ENCODE data around the gene CT47C1. TPM values are rescaled to one million over a fixed set of nuclear protein-coding genes. Genes with fewer than 3 reads are reported as not detected.

Gene CT47C1
- total RNA-seq, 1 experiment from 2014 or later = not detected

GRCh38 chrX:119069762-119070161 is 3.0 kb upstream of the CT47C1 start:
- Mint-ChIP-seq H3K4me3 (ENCODE audit: low read depth, unreplicated experiment) (no peak overlapping the region), H3K9me3 (ENCODE audit: low read depth, unreplicated experiment) (no peaks in the 10 kb centered on the region), H3K36me3 (ENCODE audit: insufficient read depth, unreplicated experiment) (no peaks in the 10 kb centered on the region), H3K27ac (ENCODE audit: unreplicated experiment) (no peak overlapping the region), H3K4me1 (ENCODE audit: low read depth, unreplicated experiment) (no peaks in the 10 kb centered on the region), H3K27me3 (ENCODE audit: unreplicated experiment) (peaks cover 9% of the 10 kb centered on the region)
- CTCF ChIA-PET = interaction anchor here (0.6 kb wide), 1 partner anchor 14 kb away, joined by 3 read pairs; no protein-coding TSS in a partner anchor
- TF ChIP-seq CTCF (IDR thresholded peaks at IDR 0.05; ENCODE audit: unreplicated experiment) = no peak
- DNase-seq = no peak
- intact Hi-C loops (cut with micrococcal nuclease; ENCODE audit: unreplicated experiment) = no loop called here
- BruUV-seq (replicated peaks) = no TSS peak

- H3K36me3 Mint-ChIP-seq (ENCODE audit: insufficient read depth, unreplicated experiment) = no peaks in the 10 kb centered on the region
- H3K27me3 Mint-ChIP-seq (ENCODE audit: unreplicated experiment) = peaks cover 15% of the 10 kb centered on the region
- intact Hi-C loops (cut with micrococcal nuclease; ENCODE audit: unreplicated experiment) = no loop called here
- H3K9me3 Mint-ChIP-seq (ENCODE audit: low read depth, unreplicated experiment) = no peaks in the 10 kb centered on the region
- no peaks in the 10 kb centered on the region for H3K4me1 Mint-ChIP-seq (ENCODE audit: low read depth, unreplicated experiment)
- BruUV-seq (replicated peaks) = no TSS peak
- H3K4me3 Mint-ChIP-seq (ENCODE audit: low read depth, unreplicated experiment) = no peak overlapping the region
- CTCF ChIA-PET = interaction anchor here (0.9 kb wide), 1 partner anchor 224 kb away, joined by 3 read pairs; no protein-coding TSS in a partner anchor
- DNase-seq = no peak
- no peak overlapping the region for H3K27ac Mint-ChIP-seq (ENCODE audit: unreplicated experiment)
- no peak for TF ChIP-seq CTCF (IDR thresholded peaks at IDR 0.05; ENCODE audit: unreplicated experiment)
Observed at GRCh38 chrX:119071381-119071780, 1.4 kb upstream of the CT47C1 start.

- no peaks in the 10 kb centered on the region for H3K4me1 Mint-ChIP-seq (ENCODE audit: low read depth, unreplicated experiment)
- no peak for TF ChIP-seq CTCF (IDR thresholded peaks at IDR 0.05; ENCODE audit: unreplicated experiment)
- H3K36me3 Mint-ChIP-seq (ENCODE audit: insufficient read depth, unreplicated experiment) = no peaks in the 10 kb centered on the region
- BruUV-seq (replicated peaks) = no TSS peak
- no peak overlapping the region for H3K4me3 Mint-ChIP-seq (ENCODE audit: low read depth, unreplicated experiment)
- CTCF ChIA-PET = no interaction called here
- intact Hi-C loops (cut with micrococcal nuclease; ENCODE audit: unreplicated experiment) = no loop called here
- peaks cover 33% of the 10 kb centered on the region for H3K27me3 Mint-ChIP-seq (ENCODE audit: unreplicated experiment)
- no peak for DNase-seq
- H3K27ac Mint-ChIP-seq (ENCODE audit: unreplicated experiment) = no peak overlapping the region
- no peaks in the 10 kb centered on the region for H3K9me3 Mint-ChIP-seq (ENCODE audit: low read depth, unreplicated experiment)
Observed at GRCh38 chrX:119073200-119073905, 560 bp downstream of the CT47C1 start.

GRCh38 chrX:119073911-119074310 is 1.1 kb downstream of the CT47C1 start:
- BruUV-seq (replicated peaks) = no TSS peak
- CTCF ChIA-PET = no interaction called here
- Mint-ChIP-seq H3K9me3 (ENCODE audit: low read depth, unreplicated experiment) (no peaks in the 10 kb centered on the region), H3K27ac (ENCODE audit: unreplicated experiment) (no peak overlapping the region), H3K27me3 (ENCODE audit: unreplicated experiment) (peaks cover 39% of the 10 kb centered on the region), H3K4me1 (ENCODE audit: low read depth, unreplicated experiment) (no peaks in the 10 kb centered on the region), H3K36me3 (ENCODE audit: insufficient read depth, unreplicated experiment) (no peaks in the 10 kb centered on the region), H3K4me3 (ENCODE audit: low read depth, unreplicated experiment) (no peak overlapping the region)
- TF ChIP-seq CTCF (IDR thresholded peaks at IDR 0.05; ENCODE audit: unreplicated experiment) = no peak
- DNase-seq = no peak
- intact Hi-C loops (cut with micrococcal nuclease; ENCODE audit: unreplicated experiment) = no loop called here

Data from Calu3 (cell line).